Tibial nerve (tissue), 3 donors: Measurements from ENCODE around the gene S100A6.

Experiments
- POLR2A ChIP-seq, 2 donors: fragments of 450-650 bp; IDR thresholded peaks; one replicate each; pipeline ENCODE4 v1.6.1; 2017; ENCODE audit warnings: antibody characterized with exemption in 2 of 2, mild to moderate bottlenecking in 2 of 2, moderate library complexity in 2 of 2
- TF ChIP-seq, protein P1 (sequence below), 5 experiments: fragments of 200-600 bp in 3 of 5; fragments of 450-650 bp in 2 of 5; sonication (generic) in 3 of 5; IDR thresholded peaks; one replicate each; pipeline ENCODE4 v1.5.1; 2016 to 2019; ENCODE audit warnings: antibody characterized with exemption in 5 of 5, mild to moderate bottlenecking in 3 of 5, moderate library complexity in 2 of 5

DNA sequence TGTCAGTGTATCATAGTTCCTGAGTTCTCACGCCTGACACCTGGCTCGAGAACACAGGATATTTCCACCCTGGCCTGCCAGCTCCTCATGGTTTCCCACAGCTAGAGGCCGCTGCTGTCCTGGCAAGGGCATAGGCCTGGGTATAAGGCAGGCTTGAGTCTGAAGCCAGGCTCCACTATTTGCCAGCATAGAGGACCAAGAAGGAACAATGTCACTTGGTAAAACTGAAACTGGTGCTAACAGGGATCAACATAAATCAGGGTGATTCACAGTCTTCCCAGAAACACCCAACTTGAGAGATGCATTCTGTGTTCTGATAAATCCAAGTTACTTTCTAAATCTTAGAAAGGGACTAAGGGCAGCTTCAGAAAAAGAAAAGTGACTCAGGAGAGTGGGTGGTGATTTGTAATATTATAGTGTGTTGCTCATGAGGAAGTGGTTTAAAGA lies 36.8 kb upstream of the S100A6 start:
- TF ChIP-seq, protein P1, sequence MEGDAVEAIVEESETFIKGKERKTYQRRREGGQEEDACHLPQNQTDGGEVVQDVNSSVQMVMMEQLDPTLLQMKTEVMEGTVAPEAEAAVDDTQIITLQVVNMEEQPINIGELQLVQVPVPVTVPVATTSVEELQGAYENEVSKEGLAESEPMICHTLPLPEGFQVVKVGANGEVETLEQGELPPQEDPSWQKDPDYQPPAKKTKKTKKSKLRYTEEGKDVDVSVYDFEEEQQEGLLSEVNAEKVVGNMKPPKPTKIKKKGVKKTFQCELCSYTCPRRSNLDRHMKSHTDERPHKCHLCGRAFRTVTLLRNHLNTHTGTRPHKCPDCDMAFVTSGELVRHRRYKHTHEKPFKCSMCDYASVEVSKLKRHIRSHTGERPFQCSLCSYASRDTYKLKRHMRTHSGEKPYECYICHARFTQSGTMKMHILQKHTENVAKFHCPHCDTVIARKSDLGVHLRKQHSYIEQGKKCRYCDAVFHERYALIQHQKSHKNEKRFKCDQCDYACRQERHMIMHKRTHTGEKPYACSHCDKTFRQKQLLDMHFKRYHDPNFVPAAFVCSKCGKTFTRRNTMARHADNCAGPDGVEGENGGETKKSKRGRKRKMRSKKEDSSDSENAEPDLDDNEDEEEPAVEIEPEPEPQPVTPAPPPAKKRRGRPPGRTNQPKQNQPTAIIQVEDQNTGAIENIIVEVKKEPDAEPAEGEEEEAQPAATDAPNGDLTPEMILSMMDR (IDR thresholded peaks at IDR 0.05) = peak; percentile 76 to 92 (median 82)
- TF ChIP-seq POLR2A (IDR thresholded peaks at IDR 0.05) = peak in 1 of 2 donors; percentile 12
